Measurements from ENCODE around the gene TCEAL1.
"Not testable (repeated sequence)": the region's sequence is repeated elsewhere in the genome, so short reads cannot be mapped to it uniquely, and the experiment has no call there.

Gene TCEAL1

DNA sequence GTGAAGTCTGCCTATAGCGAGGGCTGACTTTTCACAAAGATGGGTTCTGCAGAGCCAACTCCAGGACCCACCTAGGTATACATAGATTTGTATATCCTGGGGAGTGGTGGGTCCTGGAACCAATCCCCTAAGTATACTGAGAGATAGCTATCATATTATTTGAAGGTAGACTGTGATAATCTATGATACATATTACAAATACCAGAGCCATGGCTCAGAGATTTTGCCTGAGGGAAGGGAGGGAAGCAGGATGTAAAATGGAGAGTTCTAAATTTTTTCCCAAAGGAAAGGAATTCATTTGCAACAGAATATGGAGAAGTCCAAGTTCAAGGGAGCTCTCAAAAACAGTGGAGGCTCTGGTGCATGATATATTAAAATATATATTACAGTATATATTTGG lies 13.8 kb upstream of the TCEAL1 start:
- DNase-seq (ENCODE audit: low read depth in 1 of 2, low spot score in 1 of 2), result no peak
- in situ Hi-C loops (cut with HindIII; ENCODE audit: low pct_unique_long_range_greater_than_20kb, low sequenced_read_pairs), result no loop called here
- no peak for TF ChIP-seq JUND (IDR thresholded peaks at IDR 0.05; ENCODE audit: low read depth)

DNA sequence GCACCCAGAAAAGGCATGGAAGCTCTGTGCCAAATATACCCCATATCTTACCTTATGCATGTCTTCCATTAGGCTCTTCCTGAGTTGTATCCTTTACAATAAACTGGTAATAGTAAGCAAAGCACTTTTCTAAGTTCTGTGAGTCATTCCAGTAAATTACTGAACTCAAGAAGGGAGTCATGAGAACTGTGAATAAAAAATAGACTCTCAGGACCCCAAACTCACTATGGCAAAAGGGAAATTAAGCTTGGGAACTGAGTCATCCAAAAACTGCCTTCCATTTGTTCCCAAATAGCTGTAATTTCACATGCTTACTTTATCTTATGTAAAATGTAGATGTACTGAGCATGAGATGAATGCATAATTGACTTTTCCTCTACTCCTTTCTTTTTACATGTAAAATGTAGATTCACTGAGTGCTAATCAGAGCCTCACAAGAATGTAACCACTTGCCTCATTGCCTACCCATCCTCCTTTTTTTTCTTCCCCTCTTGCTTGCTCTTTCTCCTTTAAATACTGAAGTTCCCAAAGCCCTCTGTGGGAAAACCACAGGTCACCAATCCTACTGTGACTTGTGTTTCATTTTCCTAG lies 12.9 kb upstream of the TCEAL1 start:
- no peak for DNase-seq (ENCODE audit: low read depth in 1 of 2, low spot score in 1 of 2)
- TF ChIP-seq JUND (IDR thresholded peaks at IDR 0.05; ENCODE audit: low read depth), result no peak
- in situ Hi-C loops (cut with HindIII; ENCODE audit: low pct_unique_long_range_greater_than_20kb, low sequenced_read_pairs), result no loop called here

DNA sequence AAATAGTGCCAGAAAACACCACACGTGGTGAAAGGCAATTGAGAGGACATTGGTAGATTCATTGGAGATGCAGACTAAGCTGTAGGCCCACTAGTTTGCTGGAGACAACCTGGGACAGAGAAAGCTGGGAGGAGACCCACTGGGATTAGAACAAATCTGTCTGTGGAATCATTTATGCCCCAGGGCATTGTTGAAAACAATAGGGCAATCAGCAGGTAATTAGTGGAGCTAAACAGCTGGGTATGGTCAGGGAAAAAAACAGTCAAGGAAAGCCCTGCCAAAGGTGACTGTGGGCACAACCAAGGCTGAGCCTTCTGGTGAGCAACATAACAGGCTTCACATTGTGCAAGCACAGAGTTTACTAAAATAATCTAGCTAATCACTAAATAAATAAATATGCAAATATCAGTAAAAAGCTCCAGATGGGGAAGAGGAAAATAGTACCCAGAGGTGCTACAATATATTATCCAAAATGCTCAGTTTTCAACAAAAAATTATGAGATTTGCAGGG lies 12.0 kb upstream of the TCEAL1 start:
- DNase-seq (ENCODE audit: low read depth in 1 of 2, low spot score in 1 of 2), result no peak
- in situ Hi-C loops (cut with HindIII; ENCODE audit: low pct_unique_long_range_greater_than_20kb, low sequenced_read_pairs), result no loop called here
- no peak for TF ChIP-seq JUND (IDR thresholded peaks at IDR 0.05; ENCODE audit: low read depth)

DNA sequence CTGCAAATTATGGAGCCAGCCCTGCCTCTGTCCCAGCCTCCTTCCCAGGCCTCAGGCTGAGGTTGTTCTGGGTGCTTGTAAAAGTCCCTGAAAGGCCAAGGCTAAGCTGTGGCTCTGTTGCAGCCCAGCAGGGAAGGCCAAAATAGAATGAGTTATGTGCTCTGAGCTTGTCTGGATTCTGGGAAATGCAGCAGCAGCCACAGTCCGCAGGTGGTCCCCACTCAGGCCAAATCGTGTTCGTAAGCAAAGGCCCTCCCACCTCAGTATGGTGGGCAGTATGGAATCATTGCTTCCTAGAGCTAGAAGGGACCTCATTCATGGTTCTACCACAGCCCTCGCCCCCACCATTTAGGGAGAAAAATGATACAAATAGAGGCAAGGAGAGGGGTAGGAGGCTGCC lies 4.7 kb upstream of the TCEAL1 start:
- TF ChIP-seq JUND (IDR thresholded peaks at IDR 0.05; ENCODE audit: low read depth), result no peak
- no peak for DNase-seq (ENCODE audit: low read depth in 1 of 2, low spot score in 1 of 2)
- in situ Hi-C loops (cut with HindIII; ENCODE audit: low pct_unique_long_range_greater_than_20kb, low sequenced_read_pairs), result no loop called here

DNA sequence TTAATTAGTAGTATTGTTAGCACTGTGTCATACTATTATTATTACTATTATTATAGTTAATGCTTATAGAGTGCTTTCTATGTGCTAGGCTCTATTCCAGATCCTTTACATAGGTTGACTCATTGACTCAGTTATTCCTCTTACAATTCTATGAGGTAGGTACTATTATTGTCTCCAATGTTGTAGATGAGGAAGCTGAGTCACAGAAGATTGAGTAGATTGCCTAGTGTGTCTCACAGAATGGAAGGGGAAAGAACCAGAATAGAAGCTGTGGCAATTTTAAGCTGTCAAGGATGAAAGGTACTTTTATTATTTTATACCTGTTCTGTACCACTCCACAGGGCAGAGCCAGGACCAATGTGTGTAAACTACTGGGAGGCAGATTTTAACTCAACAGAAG lies 1.9 kb upstream of the TCEAL1 start:
- TF ChIP-seq JUND (IDR thresholded peaks at IDR 0.05; ENCODE audit: low read depth), result no peak
- in situ Hi-C loops (cut with HindIII; ENCODE audit: low pct_unique_long_range_greater_than_20kb, low sequenced_read_pairs), result no loop called here
- no peak for DNase-seq (ENCODE audit: low read depth in 1 of 2, low spot score in 1 of 2)

DNA sequence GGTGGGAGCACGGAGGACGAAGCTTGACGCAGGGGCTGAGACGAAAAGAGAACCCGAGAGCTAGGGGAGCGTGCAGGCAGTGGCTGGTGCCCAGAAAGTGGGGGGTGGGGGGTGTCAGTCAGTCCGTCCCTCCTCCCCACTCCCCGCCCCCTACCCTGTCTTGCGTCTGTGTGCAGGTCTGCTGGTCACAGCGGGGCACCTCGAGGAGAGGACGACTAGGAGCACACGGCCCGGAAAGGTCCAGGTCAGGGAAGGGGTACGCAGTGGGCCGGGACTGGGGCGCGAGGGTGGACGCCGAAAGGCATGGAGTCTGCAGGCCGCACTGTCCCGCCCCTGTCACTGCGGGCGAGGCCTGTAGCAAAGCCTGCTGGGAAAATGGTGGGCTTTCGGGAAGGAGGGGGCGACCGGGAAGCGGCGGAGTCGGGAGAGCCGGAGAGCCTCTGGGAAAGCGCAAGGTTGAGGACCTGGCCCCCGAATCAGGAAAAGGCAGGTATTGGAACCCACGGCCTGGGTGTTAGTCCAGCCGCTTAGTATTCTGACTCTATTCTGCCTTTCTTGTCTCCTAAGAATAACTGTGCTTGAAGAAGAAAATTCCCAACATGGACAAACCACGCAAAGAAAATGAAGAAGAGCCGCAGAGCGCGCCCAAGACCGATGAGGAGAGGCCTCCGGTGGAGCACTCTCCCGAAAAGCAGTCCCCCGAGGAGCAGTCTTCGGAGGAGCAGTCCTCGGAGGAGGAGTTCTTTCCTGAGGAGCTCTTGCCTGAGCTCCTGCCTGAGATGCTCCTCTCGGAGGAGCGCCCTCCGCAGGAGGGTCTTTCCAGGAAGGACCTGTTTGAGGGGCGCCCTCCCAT lies 769 bp downstream of the TCEAL1 start:
- in situ Hi-C loops (cut with HindIII; ENCODE audit: low pct_unique_long_range_greater_than_20kb, low sequenced_read_pairs), result no loop called here
- DNase-seq (ENCODE audit: low read depth in 1 of 2, low spot score in 1 of 2), result peak in 1 of 2 experiments; percentile 58
- TF ChIP-seq JUND (IDR thresholded peaks at IDR 0.05; ENCODE audit: low read depth), result no peak

DNA sequence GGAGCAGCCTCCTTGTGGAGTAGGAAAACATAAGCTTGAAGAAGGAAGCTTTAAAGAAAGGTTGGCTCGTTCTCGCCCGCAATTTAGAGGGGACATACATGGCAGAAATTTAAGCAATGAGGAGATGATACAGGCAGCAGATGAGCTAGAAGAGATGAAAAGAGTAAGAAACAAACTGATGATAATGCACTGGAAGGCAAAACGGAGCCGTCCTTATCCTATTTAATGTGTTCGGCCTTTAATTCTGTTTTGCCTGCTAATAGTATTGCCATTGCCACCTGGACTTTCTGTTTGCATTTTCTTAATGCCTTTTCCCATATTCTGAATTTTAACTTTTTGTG lies 1.4 kb downstream of the TCEAL1 start:
- DNase-seq (ENCODE audit: low read depth in 1 of 2, low spot score in 1 of 2), result no peak
- TF ChIP-seq JUND (IDR thresholded peaks at IDR 0.05; ENCODE audit: low read depth), result no peak
- in situ Hi-C loops (cut with HindIII; ENCODE audit: low pct_unique_long_range_greater_than_20kb, low sequenced_read_pairs), result no loop called here

DNA sequence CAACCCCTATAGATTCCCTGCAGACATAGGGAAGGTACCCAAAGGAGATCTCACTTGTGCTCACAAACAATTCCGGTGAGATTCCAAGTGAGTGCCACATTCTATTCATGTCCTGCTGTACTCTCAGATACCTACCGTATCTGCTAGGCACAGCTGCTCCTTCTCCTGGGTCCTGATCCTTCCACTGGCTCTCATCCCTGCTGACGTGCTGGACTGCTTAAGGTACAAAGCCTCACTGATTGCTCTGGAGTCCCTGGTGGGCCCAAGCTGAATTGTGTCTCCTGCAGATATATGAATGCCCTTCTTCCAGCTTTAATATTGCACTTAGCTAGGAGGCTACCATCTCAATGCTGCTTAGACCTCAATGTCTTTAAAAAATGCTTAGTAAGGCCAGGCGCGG lies 2.4 kb downstream of the TCEAL1 start:
- TF ChIP-seq JUND (IDR thresholded peaks at IDR 0.05; ENCODE audit: low read depth), result no peak
- no peak for DNase-seq (ENCODE audit: low read depth in 1 of 2, low spot score in 1 of 2)
- in situ Hi-C loops (cut with HindIII; ENCODE audit: low pct_unique_long_range_greater_than_20kb, low sequenced_read_pairs), result no loop called here

DNA sequence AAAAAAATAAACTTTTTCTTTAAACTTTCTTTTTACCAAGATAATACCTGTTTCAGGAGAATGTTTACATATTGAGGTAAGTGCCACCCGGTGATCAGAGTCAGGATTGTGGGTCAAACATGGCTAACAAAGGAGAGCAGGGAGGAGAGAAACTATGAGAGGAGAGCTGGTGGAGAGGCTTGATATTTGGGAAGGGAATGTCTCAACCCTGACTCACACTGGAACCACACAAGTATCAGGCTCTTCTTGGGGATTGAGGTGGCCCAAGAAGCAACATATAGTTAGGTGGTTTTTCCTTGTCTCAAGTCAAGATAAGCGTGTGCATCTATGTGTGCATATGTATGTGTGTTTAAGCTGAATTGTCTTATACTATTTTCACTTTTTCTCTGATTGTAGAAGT lies 6.7 kb downstream of the TCEAL1 start:
- TF ChIP-seq JUND (IDR thresholded peaks at IDR 0.05; ENCODE audit: low read depth), result no peak
- no peak for DNase-seq (ENCODE audit: low read depth in 1 of 2, low spot score in 1 of 2)
- in situ Hi-C loops (cut with HindIII; ENCODE audit: low pct_unique_long_range_greater_than_20kb, low sequenced_read_pairs), result no loop called here

DNA sequence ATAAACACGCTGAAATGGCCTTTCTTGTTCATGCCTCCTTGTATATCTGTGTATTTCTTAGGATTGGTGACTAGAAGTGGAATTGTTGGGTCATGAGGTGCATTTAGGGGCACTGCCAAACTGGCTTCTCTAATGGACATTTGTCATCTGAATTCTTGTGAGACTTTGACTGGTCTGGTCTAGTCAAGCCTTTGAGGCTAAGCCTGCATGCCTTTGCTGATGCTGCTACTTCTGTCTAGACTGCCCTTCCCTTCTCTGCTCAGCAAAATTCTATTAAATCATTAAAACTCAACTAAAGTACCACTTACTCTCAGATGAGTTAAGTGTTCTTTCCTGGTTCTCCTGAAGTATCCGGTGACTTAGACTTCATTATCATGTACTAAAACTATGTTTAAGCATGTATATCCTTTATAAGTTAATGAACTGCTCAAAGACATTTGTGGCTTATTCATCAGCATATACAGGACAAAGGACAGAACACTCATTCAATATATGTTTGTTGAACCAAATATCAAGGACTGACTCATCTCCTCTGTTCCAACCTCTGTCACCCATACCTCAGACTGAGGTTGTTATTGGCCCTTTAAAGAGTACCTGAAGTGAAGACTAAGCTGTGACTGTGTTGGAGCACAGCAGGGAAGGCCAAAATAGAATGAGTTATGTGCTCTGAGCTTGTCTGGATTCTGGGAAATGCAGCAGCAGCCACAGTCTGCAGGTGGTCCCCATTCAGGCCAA lies 9.0 kb downstream of the TCEAL1 start:
- TF ChIP-seq JUND (IDR thresholded peaks at IDR 0.05; ENCODE audit: low read depth), result no peak
- in situ Hi-C loops (cut with HindIII; ENCODE audit: low pct_unique_long_range_greater_than_20kb, low sequenced_read_pairs), result no loop called here

DNA sequence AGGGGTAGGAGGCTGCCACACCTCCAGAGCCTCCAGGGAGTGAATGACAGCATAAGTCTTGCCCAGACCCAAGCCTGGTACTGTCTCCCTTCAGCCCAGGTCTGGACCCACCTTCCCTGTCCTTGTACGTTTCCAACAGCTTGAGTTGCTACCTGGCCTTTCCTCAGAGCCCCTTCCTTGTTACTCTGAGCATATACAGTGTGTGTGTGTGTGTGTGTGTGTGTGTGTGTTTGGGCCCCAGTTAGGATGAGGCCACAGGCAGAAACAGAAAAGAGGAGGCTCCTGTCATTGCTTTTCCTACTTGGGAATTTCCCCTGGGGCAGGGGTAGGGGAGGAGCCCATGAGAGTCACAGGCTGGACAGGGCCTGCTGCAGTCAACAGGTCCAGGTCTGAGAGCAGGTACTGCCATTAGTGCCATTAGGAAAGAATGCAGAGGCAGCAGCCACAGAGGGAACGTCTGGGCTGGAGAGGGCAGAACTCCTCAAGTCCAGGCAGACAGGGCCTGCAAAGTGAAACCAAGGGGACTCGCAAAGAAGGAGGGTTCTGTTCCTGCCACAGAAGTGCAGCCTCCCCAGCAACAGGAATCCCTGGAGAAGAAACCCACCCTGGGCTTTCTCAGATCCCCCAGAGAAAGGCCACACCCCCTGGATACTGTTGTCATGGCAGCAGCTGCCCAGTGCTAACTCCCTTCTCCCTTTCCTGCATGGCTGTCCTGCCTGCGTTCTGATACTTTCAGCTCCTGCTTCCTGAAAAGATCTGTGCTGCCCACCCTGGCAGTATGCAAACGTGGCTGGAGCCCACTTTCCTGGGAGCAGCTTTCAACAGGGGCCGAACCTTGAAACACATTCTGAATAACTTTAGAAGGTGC lies 9.9 kb downstream of the TCEAL1 start:
- DNase-seq (ENCODE audit: low read depth in 1 of 2, low spot score in 1 of 2); in situ Hi-C loops (cut with HindIII; ENCODE audit: low pct_unique_long_range_greater_than_20kb, low sequenced_read_pairs): not testable (repeated sequence)

More for the DNA sequence above, 9.0 kb downstream of the TCEAL1 start:
- DNase-seq (ENCODE audit: low read depth in 1 of 2, low spot score in 1 of 2), result no peak
